ENCODE measurements around the gene SFTA2.
A peak's percentile ranks its signal among the peaks of the same experiment; 100 is the strongest.
"Not testable (repeated sequence)": the region's sequence is repeated elsewhere in the genome, so short reads cannot be mapped to it uniquely, and the experiment has no call there.

SFTA2 gene

GRCh38 chr6:30912746-30913520 is 19.0 kb downstream of the SFTA2 start:
- DNase-seq (ENCODE audit: low read depth in 2 of 2): no peak

GRCh38 chr6:30910473-30910872 is 21.5 kb downstream of the SFTA2 start:
- not testable (repeated sequence) for DNase-seq (ENCODE audit: low read depth in 2 of 2)

GRCh38 chr6:30908700-30909099 is 23.3 kb downstream of the SFTA2 start:
- DNase-seq (ENCODE audit: low read depth in 2 of 2): no peak

- peak; percentile 87 to 90 for DNase-seq (ENCODE audit: low read depth in 2 of 2)
Measured at GRCh38 chr6:30907758-30908591, 24.0 kb downstream of the SFTA2 start, which contains the start of gene GTF2H4. TSS of gene GTF2H4 (plus strand) at chr6:30908207.

GRCh38 chr6:30907290-30907757 is 24.6 kb downstream of the SFTA2 start:
- DNase-seq (ENCODE audit: low read depth in 2 of 2): not testable (repeated sequence)

- no peak for DNase-seq (ENCODE audit: low read depth in 2 of 2)
Measured at GRCh38 chr6:30903236-30903635, 28.7 kb downstream of the SFTA2 start.

GRCh38 chr6:30902709-30903108 is 29.3 kb downstream of the SFTA2 start:
- DNase-seq (ENCODE audit: low read depth in 2 of 2): no peak

- not testable (repeated sequence) for DNase-seq (ENCODE audit: low read depth in 2 of 2)
Measured at GRCh38 chr6:30902196-30902595, 29.8 kb downstream of the SFTA2 start.

- no peak for DNase-seq (ENCODE audit: low read depth in 2 of 2)
Measured at GRCh38 chr6:30901436-30901835, 30.5 kb downstream of the SFTA2 start.

- DNase-seq (ENCODE audit: low read depth in 2 of 2): no peak
Measured at GRCh38 chr6:30900863-30901417, 31.0 kb downstream of the SFTA2 start.

- no peak for DNase-seq (ENCODE audit: low read depth in 2 of 2)
Measured at GRCh38 chr6:30898750-30899360, 33.1 kb downstream of the SFTA2 start.

- DNase-seq (ENCODE audit: low read depth in 2 of 2): no peak
Measured at GRCh38 chr6:30897882-30898281, 34.1 kb downstream of the SFTA2 start.

GRCh38 chr6:30896541-30896940 is 35.4 kb downstream of the SFTA2 start:
- no peak for DNase-seq (ENCODE audit: low read depth in 2 of 2)

- no peak for DNase-seq (ENCODE audit: low read depth in 2 of 2)
Measured at GRCh38 chr6:30895343-30895742, 36.6 kb downstream of the SFTA2 start.

GRCh38 chr6:30894935-30895334 is 37.0 kb downstream of the SFTA2 start:
- DNase-seq (ENCODE audit: low read depth in 2 of 2): no peak

GRCh38 chr6:30894381-30894780 is 37.6 kb downstream of the SFTA2 start:
- no peak for DNase-seq (ENCODE audit: low read depth in 2 of 2)

GRCh38 chr6:30893666-30894065 is 38.3 kb downstream of the SFTA2 start:
- no peak for DNase-seq (ENCODE audit: low read depth in 2 of 2)

GRCh38 chr6:30893001-30893591 is 38.9 kb downstream of the SFTA2 start:
- DNase-seq (ENCODE audit: low read depth in 2 of 2): no peak

GRCh38 chr6:30891816-30892538 is 40.0 kb downstream of the SFTA2 start:
- no peak for DNase-seq (ENCODE audit: low read depth in 2 of 2)

- DNase-seq (ENCODE audit: low read depth in 2 of 2): no peak
Measured at GRCh38 chr6:30891450-30891723, 40.6 kb downstream of the SFTA2 start.

Data from stimulated activated CD8-positive, alpha-beta memory T cell treated with anti-CD3 and anti-CD28 coated beads, Interleukin-2, amount 100 ng/mL, for 1 hour (primary cell).